ENCODE measurements around the gene CERT1.
A peak's percentile ranks its signal among the peaks of the same experiment; 100 is the strongest.

CERT1 gene

DNA sequence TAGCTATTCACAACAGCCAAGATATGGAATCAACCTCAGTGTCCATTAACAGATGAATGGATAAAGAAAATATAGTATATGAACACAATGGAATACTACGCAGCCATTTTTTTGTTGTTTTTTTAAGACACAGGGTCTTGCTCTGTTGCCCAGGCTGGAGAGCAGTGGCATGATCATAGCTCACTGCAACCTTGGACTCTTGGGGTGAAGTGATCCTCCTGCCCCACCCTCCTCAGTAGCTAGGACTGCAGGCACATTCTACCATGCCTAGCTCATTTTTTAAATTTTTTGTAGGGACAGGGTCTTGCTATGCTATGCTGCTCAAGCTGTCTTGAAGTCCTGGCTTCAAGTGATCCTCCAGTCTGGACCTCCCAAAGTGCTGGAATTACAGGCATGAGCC, 38.5 kb downstream of the CERT1 start:
- DNase-seq (ENCODE audit: low spot score): no peak

DNA sequence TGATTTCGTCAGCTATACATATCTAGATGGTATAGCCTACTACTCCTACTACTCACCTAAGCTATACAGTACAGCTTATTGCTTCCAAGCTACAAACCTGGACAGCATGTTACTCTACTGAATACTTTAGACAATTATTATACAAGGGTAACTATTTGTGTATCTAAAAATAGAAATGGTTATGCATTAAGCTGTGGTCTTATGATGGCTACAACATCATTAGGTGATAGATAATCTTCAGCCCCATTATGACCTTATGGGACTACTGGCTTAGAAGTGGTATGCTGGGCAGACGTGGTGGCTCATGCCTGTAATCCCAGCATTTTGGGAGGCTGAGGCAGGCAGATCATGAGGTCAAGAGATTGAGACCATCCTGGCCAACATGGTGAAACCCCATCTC, 40.2 kb downstream of the CERT1 start:
- no peak for DNase-seq (ENCODE audit: low spot score)

DNA sequence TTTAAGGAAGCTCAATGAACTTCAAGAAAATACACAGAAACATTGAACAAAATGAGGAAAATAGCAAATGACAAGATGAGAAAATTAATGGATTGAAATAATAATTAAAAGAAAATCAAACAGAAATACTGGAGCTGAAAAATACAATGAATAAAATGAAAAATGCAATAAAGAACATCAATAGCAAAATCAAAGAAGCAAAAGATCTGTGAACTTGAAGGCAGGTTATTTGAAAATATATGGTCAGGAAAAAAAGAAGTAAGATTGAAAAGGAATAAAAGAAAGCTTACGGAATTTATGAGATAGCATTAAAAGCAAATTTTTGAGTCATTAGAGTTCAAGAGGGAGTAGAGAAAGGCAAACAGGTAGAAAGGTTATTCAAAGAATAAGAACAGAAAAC, 42.4 kb downstream of the CERT1 start:
- DNase-seq (ENCODE audit: low spot score): no peak

DNA sequence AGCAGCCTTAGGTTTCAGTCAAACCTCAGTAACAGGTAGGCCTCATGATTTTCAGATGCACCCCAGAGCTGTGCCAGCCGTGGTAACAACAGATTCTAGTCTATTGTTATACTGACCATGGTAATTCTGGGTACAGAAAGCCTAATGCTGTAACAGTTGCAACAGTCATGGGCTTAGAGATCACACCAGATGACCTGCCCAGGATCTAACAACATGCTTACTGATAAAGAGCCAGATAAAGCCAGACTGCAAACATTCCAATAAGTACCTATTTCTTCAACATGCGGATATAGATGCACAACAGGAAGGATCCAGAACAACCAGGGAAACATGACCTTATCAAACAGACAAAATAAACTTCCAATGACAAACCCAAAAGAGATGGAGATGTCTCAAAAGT, 42.8 kb downstream of the CERT1 start:
- DNase-seq (ENCODE audit: low spot score): no peak

DNA sequence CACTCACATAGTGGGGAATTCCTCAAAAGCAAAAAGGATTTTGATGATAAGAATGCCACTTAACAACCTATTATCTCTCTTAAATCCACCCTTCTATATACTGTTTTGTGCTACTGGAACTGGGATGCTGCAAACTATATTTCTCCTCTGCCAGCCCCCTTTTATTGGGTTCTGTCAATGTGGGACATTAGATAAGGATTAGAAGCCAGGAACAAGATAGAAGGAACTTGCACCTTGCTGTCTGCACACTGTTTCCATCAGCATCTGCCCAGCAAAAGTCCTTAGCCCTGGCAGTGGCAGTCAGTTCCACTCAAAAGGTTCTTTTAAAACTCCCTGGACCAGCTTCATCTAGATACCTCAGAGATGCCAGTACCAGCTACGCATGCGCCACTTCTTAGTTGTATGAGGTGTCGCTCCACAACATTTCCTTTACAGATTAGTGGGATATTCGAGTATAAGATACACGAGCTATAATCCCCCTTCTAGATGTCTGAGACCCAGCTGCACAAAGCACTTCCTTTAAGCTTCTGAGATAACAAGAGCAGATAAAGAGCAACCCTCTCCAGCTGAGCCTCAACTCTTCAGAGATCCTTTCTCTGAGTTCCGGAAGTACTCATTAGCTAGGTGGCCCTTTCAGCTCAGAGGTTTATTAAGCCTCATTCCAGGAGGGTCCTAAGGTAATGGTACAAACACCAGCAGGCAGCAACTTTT, 45.3 kb downstream of the CERT1 start:
- DNase-seq (ENCODE audit: low spot score): no peak

DNA sequence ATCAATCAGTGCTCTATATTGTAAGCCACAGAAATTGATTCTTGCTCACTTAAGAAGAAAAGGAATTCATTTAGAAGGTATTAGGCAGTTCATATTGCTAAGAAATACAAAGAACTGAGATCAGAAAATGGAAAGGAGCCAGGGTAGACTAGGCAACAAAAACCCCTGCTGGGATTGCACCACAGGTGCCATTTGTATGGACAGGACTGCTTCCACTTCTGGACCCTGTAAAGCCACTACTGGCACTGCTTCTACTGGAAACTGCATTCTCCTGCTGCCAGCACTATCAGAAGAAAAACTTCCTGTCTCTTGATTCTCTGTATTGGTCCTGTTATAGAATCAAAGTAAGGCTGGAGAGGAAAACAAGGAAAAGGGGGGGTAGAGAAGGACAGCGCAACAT, 45.9 kb downstream of the CERT1 start:
- DNase-seq (ENCODE audit: low spot score): no peak

DNA sequence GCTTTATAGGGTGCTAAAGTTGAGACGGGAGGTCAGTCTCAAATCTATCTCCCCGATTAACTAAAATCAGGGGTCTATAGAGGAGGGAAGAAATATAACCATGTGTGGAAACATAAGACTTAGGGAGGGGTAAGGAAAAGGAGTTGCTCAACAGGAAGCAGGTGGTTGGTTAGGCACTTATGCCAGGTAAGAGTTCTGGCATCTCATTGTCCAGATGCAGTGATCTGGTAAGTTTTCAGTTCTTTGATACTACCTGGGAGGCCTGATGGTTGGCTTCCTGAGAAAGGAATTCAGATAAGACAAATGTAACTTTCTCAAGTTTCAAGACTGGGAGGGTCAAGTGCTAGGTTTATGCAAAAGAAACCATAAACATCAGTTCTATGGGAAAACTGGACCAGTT, 47.7 kb downstream of the CERT1 start:
- DNase-seq (ENCODE audit: low spot score): no peak

DNA sequence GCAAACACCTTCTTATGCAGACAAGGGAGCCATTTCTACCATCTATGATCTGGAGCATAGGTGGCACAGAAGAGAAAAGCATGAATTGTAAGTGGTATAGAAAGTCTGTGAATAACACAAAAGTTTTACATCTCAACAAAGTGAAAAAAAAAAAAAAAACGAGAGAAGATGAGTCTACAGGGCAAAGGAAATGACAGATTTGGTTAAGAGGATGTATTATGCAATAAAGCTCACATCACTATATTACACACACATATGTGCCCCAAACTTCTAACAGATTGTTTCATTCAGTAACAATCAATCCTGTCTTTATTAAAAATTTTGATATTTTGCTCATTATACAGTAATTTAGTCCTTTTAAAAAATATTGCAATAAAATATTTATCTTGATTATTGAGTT, 49.8 kb downstream of the CERT1 start:
- peak; percentile 4 for DNase-seq (ENCODE audit: low spot score)

DNA sequence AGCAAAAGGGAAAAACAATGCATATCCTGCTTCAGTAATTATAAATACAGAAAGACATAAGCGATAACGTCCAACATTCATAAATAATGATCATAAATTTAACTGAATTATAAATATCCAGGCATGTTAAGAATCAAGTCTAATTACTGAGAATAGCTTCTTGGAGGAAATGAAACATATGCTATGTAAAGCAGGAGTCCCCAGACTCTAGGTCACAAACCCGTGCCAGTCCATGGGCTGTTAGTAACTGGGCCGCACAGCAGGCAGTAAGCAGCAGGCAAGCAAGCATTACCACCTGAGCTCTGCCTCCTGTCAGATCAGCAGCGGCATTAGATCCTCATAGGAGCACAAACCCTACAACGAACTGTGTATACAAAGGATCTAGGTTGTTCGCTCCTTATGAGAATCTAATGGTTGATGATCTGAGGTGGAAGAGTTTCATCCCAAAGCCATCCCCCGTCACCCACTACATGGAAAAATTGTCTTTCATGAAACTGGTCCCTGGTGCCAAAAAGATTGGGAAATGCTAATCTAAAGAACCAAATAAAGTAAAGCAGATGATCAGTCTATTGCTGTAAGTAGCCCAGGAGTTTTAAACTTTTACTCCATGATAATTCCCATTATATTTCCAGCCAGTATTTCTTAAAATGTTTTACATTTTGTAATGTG, 50.4 kb downstream of the CERT1 start:
- DNase-seq (ENCODE audit: low spot score): peak; percentile 58

DNA sequence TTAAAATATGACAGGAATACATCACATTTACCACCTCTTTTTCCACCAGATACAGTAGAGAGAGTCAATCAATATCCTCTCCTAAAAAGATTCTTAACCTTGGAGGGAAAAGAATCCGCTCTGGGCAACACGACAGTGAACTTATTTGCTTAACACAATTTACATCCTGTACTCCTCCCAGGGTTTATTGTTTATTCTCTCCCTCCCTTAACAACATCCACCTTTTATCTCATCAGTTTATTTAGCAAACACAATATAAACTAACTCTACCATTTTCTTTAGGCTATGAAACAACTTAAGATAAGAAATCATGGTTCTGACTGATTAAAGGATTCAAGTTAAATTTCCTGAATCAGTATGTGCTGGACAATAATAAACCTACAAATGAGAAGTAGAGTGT, 50.9 kb downstream of the CERT1 start:
- peak; percentile 2 for DNase-seq (ENCODE audit: low spot score)

DNA sequence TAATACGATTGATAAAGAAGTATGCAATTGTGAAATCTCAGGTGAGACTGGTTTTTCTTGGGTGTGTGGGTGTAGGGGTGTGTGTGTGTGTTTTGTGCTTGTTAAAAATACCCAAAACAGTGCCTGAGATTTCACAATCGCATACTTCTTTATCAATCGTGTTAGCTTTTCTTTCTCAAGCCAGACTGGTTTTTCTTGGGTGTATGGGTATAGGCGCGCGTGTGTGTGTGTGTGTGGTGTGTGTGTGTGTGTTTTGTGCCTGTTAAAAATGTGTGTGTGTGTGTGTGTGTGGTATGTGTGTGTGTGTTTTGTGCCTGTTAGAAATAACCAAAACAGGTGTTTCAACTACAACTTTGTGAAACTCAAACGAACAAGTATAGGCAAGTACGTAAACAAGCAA, 53.7 kb downstream of the CERT1 start:
- no peak for DNase-seq (ENCODE audit: low spot score)

DNA sequence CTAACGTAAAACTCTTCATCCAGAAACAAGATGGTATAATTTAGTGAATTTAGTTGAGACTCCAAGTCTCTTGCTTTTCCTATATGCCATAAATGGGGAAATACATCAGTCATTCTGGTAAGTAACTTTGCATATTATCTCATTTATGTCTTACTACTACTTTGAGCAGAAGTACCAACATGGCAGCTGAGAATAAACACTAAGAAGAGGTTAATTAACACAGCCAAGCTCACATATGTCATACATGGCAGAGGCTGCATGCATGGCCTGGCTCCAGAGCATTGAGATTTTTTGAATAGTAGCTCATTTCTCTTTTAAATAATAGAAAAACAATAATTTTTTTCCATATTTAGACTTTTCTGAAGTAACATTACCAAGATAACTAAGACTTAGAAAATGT, 54.3 kb downstream of the CERT1 start:
- DNase-seq (ENCODE audit: low spot score): no peak

DNA sequence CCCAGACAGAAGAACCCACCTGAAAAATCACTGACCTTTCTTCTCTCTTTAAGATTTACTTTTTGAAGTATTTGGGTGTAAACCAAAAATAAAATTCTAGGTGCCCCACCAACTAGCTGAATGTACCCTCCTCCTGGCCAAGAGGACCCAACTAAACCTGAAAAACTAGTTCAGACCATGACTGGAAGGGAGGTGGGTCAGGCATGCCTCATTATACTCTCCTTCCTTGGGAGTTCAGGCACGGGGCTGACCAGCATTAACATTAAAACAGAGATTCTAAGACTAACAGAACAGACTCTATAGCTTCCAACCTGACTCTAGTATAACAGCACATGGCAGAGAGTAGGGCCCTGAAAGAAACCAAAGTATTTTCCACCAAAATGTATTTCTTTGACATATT, 61.4 kb downstream of the CERT1 start:
- no peak for DNase-seq (ENCODE audit: low spot score)

DNA sequence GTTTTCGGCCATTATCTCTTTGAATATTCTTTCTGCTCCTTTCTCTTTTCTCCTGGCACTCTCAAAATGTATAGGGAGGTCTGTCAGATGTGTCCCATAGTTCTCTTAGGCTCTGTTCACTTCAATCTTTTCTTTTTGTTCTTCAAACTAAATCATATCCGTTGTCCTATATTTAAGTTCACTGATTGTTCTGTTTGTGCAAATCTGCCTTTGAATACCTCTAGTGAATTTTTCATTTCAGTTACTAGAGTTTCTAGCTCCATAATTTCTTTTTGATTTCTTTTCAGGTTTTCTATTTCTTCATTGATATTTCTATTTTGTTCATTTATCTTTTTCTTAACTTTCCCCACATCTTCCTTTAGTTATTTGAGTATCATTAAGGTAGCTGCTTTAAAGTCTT, 65.4 kb downstream of the CERT1 start:
- DNase-seq (ENCODE audit: low spot score): no peak

DNA sequence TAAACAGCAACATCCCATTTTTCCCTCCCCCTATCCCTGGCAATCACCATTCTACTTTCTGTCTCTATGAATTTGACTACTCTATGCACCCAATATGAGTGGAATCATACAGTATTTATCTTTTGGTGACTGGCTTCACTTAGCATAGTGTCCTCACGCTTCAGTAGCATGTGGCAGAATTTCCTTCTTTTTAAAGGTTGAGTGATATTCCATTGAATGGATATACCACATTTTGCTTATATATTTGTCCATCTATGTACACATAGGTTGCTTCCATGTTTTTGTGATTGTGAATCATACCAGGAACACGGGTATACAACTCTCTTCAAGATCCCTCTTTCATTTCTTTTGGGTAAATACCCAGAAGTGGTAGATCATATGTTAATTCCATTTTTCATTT, 69.9 kb downstream of the CERT1 start:
- no peak for DNase-seq (ENCODE audit: low spot score)

DNA sequence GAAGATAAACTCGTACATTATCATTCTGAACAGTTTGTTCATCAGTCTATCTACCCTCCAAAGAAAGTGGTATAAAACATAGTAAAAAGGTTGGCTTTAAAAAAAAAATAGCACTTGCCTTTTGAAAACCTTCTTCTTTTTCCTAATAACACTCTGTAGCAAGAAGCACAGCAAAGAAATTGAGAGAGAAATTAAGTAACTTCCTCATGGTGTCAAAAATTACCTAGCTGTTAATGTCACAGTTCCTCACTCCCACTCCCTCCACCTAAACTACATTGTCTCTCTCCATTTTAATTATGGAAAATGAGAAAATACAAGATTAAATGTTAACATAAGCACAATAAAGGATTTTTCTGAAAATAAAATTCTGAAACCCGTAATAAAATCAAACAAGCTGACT, 72.2 kb downstream of the CERT1 start:
- no peak for DNase-seq (ENCODE audit: low spot score)

DNA sequence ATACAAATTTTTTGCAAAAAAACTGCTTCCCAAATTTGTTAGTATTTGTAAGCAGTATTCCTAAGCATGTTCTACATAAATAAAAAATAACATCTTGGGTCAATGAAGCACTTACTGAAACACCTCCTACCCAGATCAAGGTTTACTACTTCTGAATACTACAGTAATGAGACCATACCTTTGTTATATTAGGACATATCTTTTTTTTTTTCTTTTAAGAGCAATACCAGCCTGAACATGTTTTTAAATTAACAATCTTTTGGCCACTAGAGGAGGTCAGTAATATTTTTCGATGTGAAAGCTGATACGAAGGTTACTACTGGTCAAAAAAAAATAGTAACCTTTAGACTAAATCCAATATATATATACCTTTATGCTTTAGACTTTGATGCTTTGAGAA, 72.7 kb downstream of the CERT1 start:
- DNase-seq (ENCODE audit: low spot score): no peak

DNA sequence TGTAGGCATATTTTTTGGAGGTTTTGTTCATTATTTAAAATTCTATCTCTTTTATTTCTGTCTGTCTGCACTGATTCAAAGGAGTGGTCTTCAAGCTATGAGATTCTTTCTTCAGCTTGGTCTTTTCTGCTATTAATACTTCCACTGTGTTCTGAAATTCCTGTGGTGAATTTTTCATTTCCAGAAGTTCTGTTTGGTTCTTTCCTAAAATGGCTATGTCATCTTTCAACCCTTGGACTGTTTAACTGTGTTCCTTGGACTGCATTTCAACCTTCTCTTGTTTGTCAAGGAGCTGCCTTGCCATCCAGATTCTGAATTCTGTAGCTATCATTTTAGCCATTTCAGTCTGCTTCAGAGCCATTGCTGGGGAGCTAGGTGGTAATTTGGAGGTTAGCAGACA, 76.3 kb downstream of the CERT1 start:
- no peak for DNase-seq (ENCODE audit: low spot score)

DNA sequence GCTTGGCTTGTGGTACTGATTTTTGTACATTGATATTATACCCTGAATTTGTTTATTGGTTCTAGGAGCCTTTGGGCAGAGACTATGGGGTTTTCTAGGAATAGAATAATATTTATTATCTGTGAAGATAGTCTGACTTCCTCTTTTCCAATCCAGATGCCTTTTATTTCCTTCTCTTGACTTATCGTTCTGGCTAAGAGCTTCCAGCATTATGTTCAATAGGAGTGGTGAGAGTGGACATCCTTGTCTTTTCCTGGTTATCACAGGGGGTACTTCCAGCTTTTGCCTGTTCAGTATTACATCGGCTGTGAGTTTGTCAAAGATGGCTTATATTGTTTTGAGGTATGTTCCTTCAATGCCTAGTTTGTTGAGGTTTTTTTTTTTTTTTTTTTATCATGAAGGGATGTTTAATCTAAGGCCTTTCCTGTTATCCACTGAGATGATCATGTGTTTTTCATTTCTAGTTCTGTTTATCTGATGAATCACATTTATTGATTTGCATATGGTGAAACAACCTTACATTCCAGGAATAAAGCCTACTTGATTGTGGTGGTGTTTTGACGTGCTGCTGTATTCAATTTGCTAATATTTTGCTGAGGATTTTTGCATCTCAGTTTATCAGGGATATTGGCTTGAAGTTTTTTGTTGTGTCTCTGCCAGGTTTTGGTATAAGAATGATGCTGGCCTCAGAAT, 77.5 kb downstream of the CERT1 start:
- no peak for DNase-seq (ENCODE audit: low spot score)

DNA sequence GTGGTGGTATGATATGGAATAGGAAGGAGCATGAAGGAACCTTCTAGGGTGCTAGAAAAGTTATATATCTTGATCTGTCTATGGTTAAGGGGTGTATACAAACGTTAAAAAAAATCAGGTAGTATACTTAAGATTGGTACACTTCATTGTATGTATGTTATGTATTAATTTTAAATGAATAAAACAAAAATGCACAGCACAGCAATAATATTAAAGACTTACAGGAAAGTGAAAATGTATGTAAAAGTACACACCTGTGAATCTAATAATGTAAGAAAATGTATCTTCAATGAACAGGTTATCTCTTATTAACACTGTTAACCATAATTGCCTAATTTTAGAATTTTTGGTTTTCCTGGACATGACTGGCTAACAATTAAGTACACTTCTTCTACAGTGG, 97.2 kb downstream of the CERT1 start:
- no peak for DNase-seq (ENCODE audit: low spot score)

DNA sequence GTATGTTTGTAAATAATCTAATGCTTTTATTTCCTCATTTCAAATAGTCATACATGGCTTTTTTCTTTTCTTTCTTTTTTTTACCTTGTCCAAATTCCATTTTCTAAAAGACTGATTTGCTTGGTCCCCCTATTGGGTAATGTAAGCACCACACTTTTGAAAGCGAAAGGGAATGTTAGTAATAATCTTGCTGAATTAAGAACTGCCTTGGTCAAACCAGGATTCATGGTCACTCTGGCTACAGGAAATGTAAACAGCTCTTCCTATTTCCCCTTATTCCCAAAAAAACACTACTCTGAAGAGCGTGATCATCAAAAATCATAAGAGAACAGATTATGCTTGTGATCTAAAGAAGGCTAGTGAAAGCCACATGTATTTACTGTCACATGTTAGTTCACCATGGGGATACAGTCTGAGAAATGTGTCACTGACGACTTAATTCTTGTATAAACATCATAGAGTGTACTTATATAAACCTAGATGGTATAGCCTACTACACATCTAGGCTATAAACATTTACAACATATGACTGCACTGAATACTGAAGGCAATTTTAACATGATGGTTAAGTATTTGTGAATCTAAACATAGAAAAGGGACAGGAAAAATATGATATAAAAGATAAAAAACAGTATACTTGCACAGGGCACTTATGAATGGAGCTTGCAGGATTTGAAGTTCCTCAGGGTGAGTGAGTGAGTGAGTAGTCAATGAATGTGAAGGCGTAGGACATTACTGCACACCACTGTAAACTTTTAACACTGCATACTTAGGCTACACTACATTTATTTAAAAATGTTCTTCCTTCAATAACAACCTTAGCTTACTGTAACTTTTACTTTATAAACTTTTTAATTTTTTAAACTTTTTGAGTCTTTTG, 99.1 kb downstream of the CERT1 start:
- DNase-seq (ENCODE audit: low spot score): no peak

DNA sequence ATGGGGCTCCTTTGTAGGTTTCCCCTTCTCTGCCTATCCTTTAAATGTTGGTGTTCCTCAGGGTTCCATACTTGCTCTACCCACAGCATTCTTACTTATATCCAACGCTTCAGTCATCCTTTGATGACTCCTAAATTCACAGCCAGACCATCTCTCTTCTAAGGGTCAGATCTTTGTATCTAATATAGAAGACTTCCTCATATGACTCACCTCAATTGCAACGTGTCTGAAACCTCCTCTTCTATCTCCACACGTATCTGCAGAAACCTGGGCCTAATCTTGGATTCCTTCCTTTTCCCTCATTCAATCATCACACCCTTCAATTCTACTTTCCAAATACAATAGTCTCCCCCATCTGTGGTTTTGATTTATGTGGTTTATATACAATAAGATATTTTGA, 106.1 kb downstream of the CERT1 start:
- no peak for DNase-seq (ENCODE audit: low spot score)

DNA sequence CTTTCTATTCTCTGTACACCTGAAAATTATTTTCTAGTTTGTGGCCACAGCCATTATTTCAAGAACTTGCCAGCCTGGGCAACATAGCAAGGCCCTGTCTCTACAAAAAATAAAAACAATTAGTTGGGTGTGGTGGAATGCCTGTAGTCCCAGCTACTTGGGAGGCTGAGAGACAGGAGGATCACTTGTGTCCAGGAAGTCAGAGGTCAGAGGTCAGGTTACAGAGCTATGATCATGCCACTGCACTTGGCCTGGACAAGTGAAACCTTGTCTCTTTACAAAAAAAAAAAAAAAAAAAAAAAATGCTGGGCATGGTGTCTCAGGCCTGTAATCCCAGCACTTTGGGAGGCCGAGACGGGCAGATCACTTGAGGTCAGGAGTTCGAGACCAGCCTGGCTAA, 116.2 kb downstream of the CERT1 start:
- DNase-seq (ENCODE audit: low spot score): no peak

All from germinal center (tissue), 1 donor.